Effector memory CD4-positive, alpha-beta T cell (primary cell): Measurements from ENCODE around the gene CBX8.
A peak's percentile ranks its signal among the peaks of the same experiment; 100 is the strongest.

Experiments used
- DNase-seq, 3 donors: peaks; one replicate each; pipeline ENCODE4 v3.0.0-alpha.2; 2020
- H3K27ac ChIP-seq: 2 replicates; pipeline ENCODE4 v1.7.0; 2013; ENCODE audit warnings: mild to moderate bottlenecking, low read length, moderate library complexity; ENCODE audit not compliant: insufficient read depth, poor library complexity, severe bottlenecking
- H3K27me3 ChIP-seq: replicated peaks from 2 replicates; pipeline ENCODE4 v1.7.0; 2013; ENCODE audit warnings: mild to moderate bottlenecking, low read length; ENCODE audit not compliant: insufficient read depth, control insufficient read depth, poor library complexity, severe bottlenecking
- H3K36me3 ChIP-seq: 2 replicates; pipeline ENCODE4 v1.7.0; 2013; ENCODE audit warnings: mild to moderate bottlenecking, low read length, moderate library complexity; ENCODE audit not compliant: control insufficient read depth, insufficient read depth
- H3K4me1 ChIP-seq: 2 replicates; pipeline ENCODE4 v1.7.0; 2013; ENCODE audit warnings: low read length, mild to moderate bottlenecking; ENCODE audit not compliant: control insufficient read depth, insufficient read depth, poor library complexity, severe bottlenecking
- H3K4me3 ChIP-seq: 2 replicates; pipeline ENCODE4 v1.7.0; 2013; ENCODE audit warnings: low read length, low read depth, mild to moderate bottlenecking; ENCODE audit not compliant: insufficient read depth, poor library complexity, severe bottlenecking
- H3K9me3 ChIP-seq: 2 replicates; pipeline ENCODE4 v1.7.0; 2013; ENCODE audit warnings: mild to moderate bottlenecking, low read length, moderate library complexity; ENCODE audit not compliant: control insufficient read depth

Gene CBX8

DNA sequence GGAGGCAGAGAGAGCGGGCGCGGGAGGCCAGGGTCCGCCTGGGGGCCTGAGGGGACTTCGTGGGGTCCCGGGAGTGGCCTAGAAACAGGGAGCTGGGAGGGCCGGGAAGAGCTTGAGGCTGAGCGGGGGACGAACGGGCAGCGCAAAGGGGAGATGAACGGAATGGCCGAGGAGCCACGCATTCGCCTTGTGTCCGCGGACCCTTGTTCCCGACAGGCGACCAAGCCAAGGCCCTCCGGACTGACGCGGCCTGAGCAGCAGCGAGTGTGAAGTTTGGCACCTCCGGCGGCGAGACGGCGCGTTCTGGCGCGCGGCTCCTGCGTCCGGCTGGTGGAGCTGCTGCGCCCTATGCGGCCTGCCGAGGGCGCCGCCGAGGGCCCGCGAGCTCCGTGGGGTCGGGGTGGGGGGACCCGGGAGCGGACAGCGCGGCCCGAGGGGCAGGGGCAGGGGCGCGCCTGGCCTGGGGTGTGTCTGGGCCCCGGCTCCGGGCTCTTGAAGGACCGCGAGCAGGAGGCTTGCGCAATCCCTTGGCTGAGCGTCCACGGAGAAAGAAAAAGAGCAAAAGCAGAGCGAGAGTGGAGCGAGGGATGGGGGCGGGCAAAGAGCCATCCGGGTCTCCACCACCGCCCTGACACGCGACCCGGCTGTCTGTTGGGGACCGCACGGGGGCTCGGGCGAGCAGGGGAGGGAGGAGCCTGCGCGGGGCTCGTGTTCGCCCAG lies 43.6 kb upstream of the CBX8 start:
- H3K9me3 ChIP-seq = no peaks in the 10 kb centered on the region
- peaks cover 44% of the 10 kb centered on the region for H3K27me3 ChIP-seq
- peaks cover 2% of the 10 kb centered on the region for H3K36me3 ChIP-seq
- DNase-seq = no peak
- peak overlapping the region; percentile 37 for H3K4me3 ChIP-seq
- peaks cover 78% of the 10 kb centered on the region for H3K4me1 ChIP-seq
- H3K27ac ChIP-seq = no peak overlapping the region

DNA sequence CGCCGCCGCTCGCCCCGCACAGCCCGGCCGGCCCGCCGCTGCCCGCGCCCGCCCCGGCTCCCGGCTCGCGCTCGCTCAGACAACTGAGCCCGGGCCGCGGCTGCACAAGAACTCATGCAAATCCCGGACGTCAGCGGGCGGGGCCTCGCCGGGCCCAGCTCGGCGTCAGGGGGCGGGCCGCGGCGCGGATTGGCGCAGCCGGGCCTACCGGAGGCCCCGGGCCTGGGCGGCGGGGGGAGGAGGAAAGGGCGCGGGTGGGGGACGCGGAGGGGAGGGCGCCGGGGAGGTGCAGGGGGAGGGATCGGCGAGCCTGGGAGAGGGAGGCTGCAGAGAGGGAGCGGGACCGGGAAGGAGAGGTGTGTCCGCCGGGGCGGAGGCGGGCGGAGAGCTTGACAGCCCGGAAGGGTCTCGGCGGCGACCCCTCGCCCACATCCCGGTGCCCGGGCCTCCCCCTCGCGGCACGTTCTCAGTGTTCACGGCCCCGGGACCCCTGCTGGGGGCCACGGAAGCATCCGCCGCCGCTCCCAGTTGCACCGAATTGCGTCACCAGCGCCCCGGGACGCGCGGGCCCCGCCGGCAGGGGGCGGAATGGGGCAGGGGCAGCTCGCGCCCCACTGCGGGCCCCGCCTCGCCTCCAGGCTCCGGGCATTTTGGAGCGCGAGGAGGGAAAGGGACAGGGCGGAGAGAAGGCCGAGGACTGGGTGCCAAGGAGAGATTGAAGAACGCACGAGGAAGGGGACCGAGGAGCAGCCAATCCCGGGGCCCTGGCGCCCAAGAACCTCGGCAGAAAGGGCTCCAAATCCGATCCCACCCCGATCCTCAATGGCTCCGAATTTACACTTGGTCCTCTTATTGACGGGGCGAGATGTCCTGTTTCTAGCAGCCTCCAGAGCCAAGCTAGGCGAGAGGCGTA lies 42.7 kb upstream of the CBX8 start, which contains the start of gene CBX4:
Gene CBX4, minus strand, starts transcription at position 85 of the 913 bp plus-strand sequence. CDS start 189 bp downstream, outside the sequence.
- Histone ChIP-seq H3K4me3 (peak within 1 kb of the TSS; percentile 75), H3K9me3 (no peaks in the 10 kb centered on the region), H3K27me3 (peaks cover 44% of the 10 kb centered on the region), H3K27ac (peak within 1 kb of the TSS; percentile 61), H3K36me3 (peaks cover 11% of the 10 kb centered on the region), H3K4me1 (peaks cover 71% of the 10 kb centered on the region)
- peak; percentile 84 to 86 (median 85) for DNase-seq

DNA sequence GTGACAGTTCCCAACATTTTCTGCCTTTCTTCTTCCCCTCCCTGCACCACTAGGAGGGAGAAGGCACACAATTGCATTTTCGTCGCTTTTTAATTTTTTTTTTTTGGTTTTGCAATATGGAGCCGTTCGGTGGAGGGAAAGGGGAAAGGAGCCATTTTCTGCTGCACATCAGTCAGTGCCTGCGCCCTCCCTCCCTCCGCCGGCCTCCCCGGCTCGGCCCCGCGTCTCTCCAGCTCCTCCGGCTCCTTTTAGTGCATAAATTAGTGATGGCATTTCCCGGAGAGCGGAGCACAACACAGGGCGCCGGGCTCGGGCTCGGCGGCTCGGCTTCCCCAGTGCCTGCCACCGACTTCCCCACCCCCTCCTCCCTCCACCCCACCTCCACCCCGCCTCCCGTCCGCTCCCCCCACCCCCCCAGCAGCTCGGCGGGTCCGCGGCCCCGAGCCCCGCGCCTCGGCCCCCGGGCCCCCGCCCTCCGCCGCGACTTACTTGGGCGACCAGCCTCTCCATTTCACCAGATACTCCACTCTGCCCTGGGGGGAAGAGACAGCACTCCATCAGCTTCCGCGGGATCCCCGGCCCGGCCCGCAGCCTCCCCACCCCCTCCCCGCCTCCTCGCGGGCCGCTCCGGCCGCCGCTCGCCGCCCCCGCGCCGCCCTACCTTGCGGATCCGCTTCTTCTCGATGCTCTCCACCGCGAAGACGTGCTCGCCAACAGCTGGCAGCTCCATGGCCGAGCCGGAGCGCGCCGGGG lies 41.8 kb upstream of the CBX8 start:
- peak in 2 of 3 donors; percentile 29 to 39 for DNase-seq
- H3K27me3 ChIP-seq = peaks cover 41% of the 10 kb centered on the region
- H3K4me3 ChIP-seq = peak overlapping the region; percentile 75
- H3K27ac ChIP-seq = peak overlapping the region; percentile 61
- H3K36me3 ChIP-seq = peaks cover 19% of the 10 kb centered on the region
- peaks cover 63% of the 10 kb centered on the region for H3K4me1 ChIP-seq
- no peaks in the 10 kb centered on the region for H3K9me3 ChIP-seq

DNA sequence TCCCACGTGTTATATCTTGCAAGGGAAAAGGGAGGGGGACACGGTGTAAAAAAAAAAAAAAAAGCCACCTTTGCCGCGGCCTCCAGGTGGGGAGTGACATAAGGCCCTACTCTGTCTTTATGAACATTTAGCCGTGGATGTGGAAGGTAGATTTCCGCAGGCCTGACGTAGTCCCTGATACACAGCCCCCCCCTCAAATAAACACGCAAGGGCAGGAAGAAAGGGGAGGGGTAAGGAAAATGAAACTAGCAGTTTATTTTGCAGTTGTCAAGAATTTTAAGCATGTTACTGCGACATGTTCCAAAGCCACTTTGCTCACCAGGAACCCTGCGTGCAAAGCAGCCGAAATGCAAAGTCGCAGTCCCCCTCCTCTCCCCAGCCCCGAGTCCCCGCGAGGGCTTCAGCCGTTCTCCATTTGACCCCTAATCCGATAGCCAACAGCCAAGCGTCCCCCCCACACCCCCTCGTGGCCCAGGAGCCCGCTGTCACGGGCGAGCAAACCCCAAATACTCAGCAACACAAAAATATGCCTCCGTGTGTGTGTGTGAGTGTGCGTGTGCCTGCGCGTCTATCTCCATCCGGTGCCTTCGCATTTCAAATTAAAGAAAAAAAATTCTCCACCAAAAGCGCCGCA lies 41.1 kb upstream of the CBX8 start:
- Histone ChIP-seq H3K4me3 (peak overlapping the region; percentile 75), H3K36me3 (peaks cover 23% of the 10 kb centered on the region), H3K27me3 (peaks cover 34% of the 10 kb centered on the region), H3K4me1 (peaks cover 61% of the 10 kb centered on the region), H3K27ac (peak overlapping the region; percentile 61), H3K9me3 (no peaks in the 10 kb centered on the region)
- peak in 1 of 3 donors; percentile 34 for DNase-seq

DNA sequence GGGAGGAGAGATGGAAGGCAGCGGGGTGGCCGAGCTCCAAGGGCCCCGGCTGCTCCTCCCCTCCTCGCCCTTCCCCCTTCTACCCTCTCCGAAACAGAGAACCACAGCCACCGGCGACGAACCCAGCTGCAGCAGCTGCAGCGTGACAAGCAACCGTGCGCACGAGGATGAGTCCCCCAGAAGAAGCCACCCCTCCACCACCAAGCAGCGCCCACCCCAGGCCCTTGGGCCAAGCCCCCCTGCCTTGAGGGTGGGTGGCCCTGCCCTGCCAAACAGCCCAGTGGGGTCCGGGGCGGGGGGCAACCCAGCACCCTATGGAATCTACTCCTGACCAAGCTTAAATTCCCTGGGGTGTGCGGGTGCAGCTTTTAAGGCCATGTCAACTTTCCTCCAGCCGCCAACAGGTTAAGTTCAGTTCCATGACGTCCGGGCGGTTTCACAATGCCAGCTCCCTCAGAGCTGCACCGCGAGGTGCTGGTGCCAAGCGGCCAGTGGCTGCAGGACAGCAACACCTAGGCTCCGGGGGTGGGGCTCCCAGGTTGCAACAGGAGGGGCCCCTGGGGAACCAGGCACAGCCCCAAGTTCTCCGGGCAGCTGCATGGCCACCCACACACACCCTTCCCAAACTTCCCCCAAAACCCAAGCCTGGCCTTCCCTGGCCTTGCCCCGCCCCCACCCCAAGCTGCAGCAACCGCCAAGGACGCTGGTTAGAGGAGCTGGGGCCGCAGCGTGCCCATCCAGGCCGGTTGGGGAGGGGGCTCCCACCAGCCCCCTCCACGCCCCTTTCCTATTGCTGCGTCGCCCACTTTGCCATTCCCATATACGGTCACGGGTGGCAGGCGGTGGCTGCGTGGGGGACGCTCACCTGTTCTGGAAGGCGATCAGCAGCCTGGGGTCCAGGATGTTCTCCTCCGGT lies 40.4 kb upstream of the CBX8 start:
- peak overlapping the region; percentile 75 for H3K4me3 ChIP-seq
- peaks cover 27% of the 10 kb centered on the region for H3K27me3 ChIP-seq
- peak overlapping the region; percentile 61 for H3K27ac ChIP-seq
- H3K36me3 ChIP-seq = peaks cover 23% of the 10 kb centered on the region
- DNase-seq = no peak
- H3K9me3 ChIP-seq = no peaks in the 10 kb centered on the region
- peaks cover 61% of the 10 kb centered on the region for H3K4me1 ChIP-seq

DNA sequence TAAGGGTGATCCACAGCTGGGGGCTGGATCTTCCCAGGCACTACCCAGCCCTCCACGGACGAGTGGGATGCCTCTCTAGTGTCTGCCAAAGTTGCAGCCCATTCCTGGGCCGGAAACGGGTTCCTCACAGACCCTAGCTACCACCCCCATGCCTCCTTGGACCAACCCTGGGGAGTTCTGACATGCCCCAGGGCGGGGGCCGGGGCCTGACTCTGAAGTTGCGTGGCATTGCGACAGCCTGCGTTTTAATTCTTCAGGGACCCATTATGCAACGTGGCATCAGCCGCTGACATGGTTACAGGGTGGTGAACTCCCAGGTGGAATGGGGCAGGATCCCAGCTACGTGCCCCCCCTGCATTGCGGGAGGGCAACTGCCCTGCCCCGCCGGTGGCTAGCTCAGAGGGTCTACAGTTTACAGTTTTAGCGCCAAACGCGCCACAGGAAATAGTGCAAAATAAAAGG lies 39.7 kb upstream of the CBX8 start:
- H3K36me3 ChIP-seq = peaks cover 23% of the 10 kb centered on the region
- no peak overlapping the region for H3K27ac ChIP-seq
- H3K4me3 ChIP-seq = peak overlapping the region; percentile 75
- no peaks in the 10 kb centered on the region for H3K9me3 ChIP-seq
- DNase-seq = no peak
- H3K4me1 ChIP-seq = peaks cover 55% of the 10 kb centered on the region
- H3K27me3 ChIP-seq = peaks cover 20% of the 10 kb centered on the region

DNA sequence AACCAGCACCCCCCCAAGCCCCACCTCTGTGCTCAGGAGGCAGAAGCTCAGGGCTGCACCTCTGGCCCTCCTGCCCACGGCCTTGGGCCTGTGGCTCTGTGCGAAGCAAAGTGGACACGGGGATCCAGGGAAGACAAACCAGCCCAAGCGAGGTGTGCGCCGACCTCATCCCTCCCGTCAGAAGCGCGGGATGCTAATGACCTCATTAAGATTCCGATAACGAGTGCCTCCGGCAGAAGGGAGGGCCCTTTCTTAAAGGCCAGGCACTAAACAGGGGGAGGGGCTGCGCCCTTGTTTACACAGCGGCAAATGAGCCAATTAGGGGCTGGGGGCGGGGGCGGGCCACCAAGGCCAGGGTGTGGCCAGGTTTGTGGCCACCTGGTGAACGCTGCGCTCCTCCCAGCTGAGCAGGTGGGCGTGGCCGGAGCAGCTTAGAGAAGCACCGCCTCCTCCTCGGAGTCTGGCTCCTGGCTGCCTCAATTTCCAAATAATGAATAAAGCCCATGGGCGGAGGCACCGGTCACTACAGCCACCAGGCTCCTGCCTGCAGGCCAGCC lies 39.2 kb upstream of the CBX8 start:
- peaks cover 50% of the 10 kb centered on the region for H3K4me1 ChIP-seq
- H3K36me3 ChIP-seq = peaks cover 23% of the 10 kb centered on the region
- H3K9me3 ChIP-seq = no peaks in the 10 kb centered on the region
- H3K27ac ChIP-seq = no peak overlapping the region
- H3K27me3 ChIP-seq = peaks cover 15% of the 10 kb centered on the region
- DNase-seq = no peak
- H3K4me3 ChIP-seq = no peak overlapping the region

DNA sequence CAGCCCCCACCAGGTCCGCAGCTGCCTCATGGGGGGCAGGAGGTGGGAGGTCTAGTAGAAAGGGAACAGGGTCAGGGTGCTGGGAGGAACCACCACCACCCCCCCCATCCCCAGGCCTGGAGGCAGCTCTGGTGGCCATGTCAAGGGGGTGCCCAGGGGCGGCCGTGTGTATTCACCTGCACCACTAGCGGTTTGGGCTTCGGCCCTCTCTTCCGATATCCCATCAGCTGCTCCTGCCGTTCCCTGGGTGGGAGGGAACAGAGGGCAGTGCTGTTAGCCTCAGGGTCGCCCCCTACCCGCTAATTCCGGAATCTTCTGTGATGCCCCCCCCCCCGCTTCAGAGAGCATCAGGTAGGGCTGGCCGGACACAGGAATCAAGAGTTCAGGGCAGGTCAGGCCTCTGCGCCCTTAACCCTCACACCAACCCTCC lies 38.6 kb upstream of the CBX8 start:
- Histone ChIP-seq H3K27me3 (peaks cover 10% of the 10 kb centered on the region), H3K27ac (no peak overlapping the region), H3K4me1 (peaks cover 44% of the 10 kb centered on the region), H3K4me3 (no peak overlapping the region), H3K9me3 (no peaks in the 10 kb centered on the region), H3K36me3 (peaks cover 23% of the 10 kb centered on the region)
- no peak for DNase-seq
